Sigmoid colon (tissue), 3 donors: ENCODE results near the gene CRYGS.

Experiments used
- CTCF ChIP-seq, 4 experiments: fragments of 450-650 bp in 3 of 4; fragments of 200-600 bp in 1 of 4; IDR thresholded peaks; one replicate each; pipeline ENCODE4 v1.5.1; 2016 to 2019; ENCODE audit warnings: antibody characterized with exemption in 4 of 4, mild to moderate bottlenecking in 3 of 4, moderate library complexity in 2 of 4
- POLR2A ChIP-seq, 2 donors: fragments of 450-650 bp; IDR thresholded peaks; one replicate each; pipeline ENCODE4 v1.6.1; 2016; ENCODE audit warnings: antibody characterized with exemption in 2 of 2, mild to moderate bottlenecking in 2 of 2, moderate library complexity in 2 of 2

- TF ChIP-seq CTCF (IDR thresholded peaks at IDR 0.05), result no peak
- no peak for TF ChIP-seq POLR2A (IDR thresholded peaks at IDR 0.05)
These were observed 37.3 kb downstream of the CRYGS start for GRCh38 chr3:186506857-186507256.
